GM12873 (cell line): Measurements from ENCODE around the gene IL3.

Experiments used
- CTCF ChIP-seq: IDR thresholded peaks from 2 replicates; pipeline ENCODE4 v1.5.1; 2012; ENCODE audit warnings: low read depth, mild to moderate bottlenecking, moderate library complexity, low read length, control low read depth; ENCODE audit not compliant: insufficient read depth; ENCODE audit errors: missing control alignments

The IL3 gene

GRCh38 chr5:132098621-132099020 lies 38.2 kb downstream of the IL3 start:
- no peak for TF ChIP-seq CTCF

- no peak for TF ChIP-seq CTCF
These were observed 38.8 kb downstream of the IL3 start for GRCh38 chr5:132099076-132099748.

- TF ChIP-seq CTCF = no peak
These were observed 39.5 kb downstream of the IL3 start for GRCh38 chr5:132099905-132100304.

GRCh38 chr5:132100672-132101261 lies 40.3 kb downstream of the IL3 start:
- TF ChIP-seq CTCF = no peak

- no peak for TF ChIP-seq CTCF
These were observed 41.0 kb downstream of the IL3 start for GRCh38 chr5:132101385-132101880.

- no peak for TF ChIP-seq CTCF
These were observed 41.7 kb downstream of the IL3 start for GRCh38 chr5:132102101-132102701.

- TF ChIP-seq CTCF = no peak
These were observed 42.5 kb downstream of the IL3 start for GRCh38 chr5:132102944-132103331.
